Smooth muscle cell (in vitro differentiated cells): ENCODE results near the gene FAM98B. TPM values are rescaled to one million over a fixed set of nuclear protein-coding genes. Genes with fewer than 3 reads are reported as not detected.

Source experiments
- DNase-seq: peaks from one replicate; lab custom pipeline; 2025; ENCODE audit not compliant: unreplicated experiment; lab: John Stamatoyannopoulos, UW
- H2AFZ ChIP-seq: fragments of 200-600 bp; sonication (generic); 2 replicates; pipeline ENCODE4 v1.6.0; 2016; ENCODE audit warnings: antibody characterized with exemption, low read depth, mild to moderate bottlenecking
- H3F3A ChIP-seq: fragments of 200-600 bp; sonication (generic); 2 replicates; pipeline ENCODE4 v1.6.0; 2017; ENCODE audit warnings: antibody characterized with exemption, low read depth
- H3K27ac ChIP-seq: fragments of 200-600 bp; sonication (generic); 2 replicates; pipeline ENCODE4 v1.5.1; 2016; ENCODE audit warnings: low read depth, mild to moderate bottlenecking
- H3K27me3 ChIP-seq: fragments of 200-600 bp; sonication (generic); 2 replicates; pipeline ENCODE4 v1.6.1; 2016; ENCODE audit warnings: low read depth, mild to moderate bottlenecking
- H3K36me3 ChIP-seq: fragments of 200-600 bp; sonication (generic); 2 replicates; pipeline ENCODE4 v1.5.1; 2016; ENCODE audit warnings: low read depth
- H3K4me1 ChIP-seq: fragments of 200-600 bp; sonication (generic); 2 replicates; pipeline ENCODE4 v1.5.1; 2016; ENCODE audit warnings: low read depth
- H3K4me2 ChIP-seq: fragments of 200-600 bp; sonication (generic); 2 replicates; pipeline ENCODE4 v1.6.0; 2016; ENCODE audit warnings: mild to moderate bottlenecking
- H3K4me3 ChIP-seq: fragments of 200-600 bp; sonication (generic); 2 replicates; pipeline ENCODE4 v1.5.1; 2016; ENCODE audit warnings: mild to moderate bottlenecking
- H3K79me2 ChIP-seq: fragments of 200-600 bp; sonication (generic); 2 replicates; pipeline ENCODE4 v1.6.0; 2016; ENCODE audit warnings: low read depth, mild to moderate bottlenecking
- H3K9ac ChIP-seq: fragments of 200-600 bp; sonication (generic); 2 replicates; pipeline ENCODE4 v1.6.0; 2016; ENCODE audit warnings: low read depth
- H3K9me3 ChIP-seq: fragments of 200-600 bp; sonication (generic); replicated peaks from 2 replicates; pipeline ENCODE4 v1.5.1; 2016; ENCODE audit warnings: low read depth
- H4K20me1 ChIP-seq: fragments of 200-600 bp; sonication (generic); 2 replicates; pipeline ENCODE4 v1.6.0; 2016; ENCODE audit warnings: low read depth
- WGBS: methylation state at CpG from one replicate; pipeline ENCODE4 v1.1.7; 2016; ENCODE audit warnings: low lambda C conversion rate; 5-methylcytosine and 5-hydroxymethylcytosine counted together
- polyA plus RNA-seq: library from polyadenylated mRNA; unstranded; fragments of >200 nt; fragmentation: Nextera tagmentation; extraction: Ambion mirVana; gene quantifications from 2 replicates; pipeline ENCODE4 v1.2.1, GENCODE V29; 2016
- total RNA-seq: library from RNA; depleted of rRNA; stranded (reverse); fragments of >200 nt; gene quantifications from 2 replicates; pipeline ENCODE4 v1.2.3, GENCODE V29; 2014
- TF ChIP-seq, protein P1 (sequence below): fragments of 200-600 bp; sonication (generic); IDR thresholded peaks from 2 replicates; pipeline ENCODE4 v1.5.1; 2017; ENCODE audit warnings: borderline replicate concordance, mild to moderate bottlenecking, antibody characterized with exemption; ENCODE audit not compliant: insufficient read depth, poor library complexity, severe bottlenecking

The FAM98B gene
- total and polyA plus RNA-seq, 2 experiments from 2014 or later: 1.4 to 5.1 TPM

DNA sequence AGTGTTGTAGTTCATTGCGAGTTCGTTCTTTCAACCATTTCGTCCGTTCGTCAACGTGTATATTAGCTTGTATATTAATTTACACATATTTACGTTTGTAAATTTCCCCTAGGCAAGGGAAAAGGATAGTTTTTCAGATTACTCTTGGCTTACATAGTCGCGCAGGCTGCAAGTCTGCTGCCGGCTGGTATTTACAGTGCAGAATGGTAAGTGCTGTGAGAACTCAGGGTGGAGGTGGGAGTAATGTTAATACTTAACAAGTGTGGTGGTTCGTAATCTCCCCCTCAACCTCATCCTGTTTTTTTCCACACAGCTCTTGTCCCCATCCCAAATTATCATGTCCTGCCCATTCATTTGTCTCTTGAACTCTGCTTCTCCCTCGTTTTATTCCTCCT lies 766 bp downstream of the FAM98B start:
- 1% methylated on average over 12 of the region's 12 CpGs for WGBS
- H2AFZ ChIP-seq: peak overlapping the region; percentile 97

DNA sequence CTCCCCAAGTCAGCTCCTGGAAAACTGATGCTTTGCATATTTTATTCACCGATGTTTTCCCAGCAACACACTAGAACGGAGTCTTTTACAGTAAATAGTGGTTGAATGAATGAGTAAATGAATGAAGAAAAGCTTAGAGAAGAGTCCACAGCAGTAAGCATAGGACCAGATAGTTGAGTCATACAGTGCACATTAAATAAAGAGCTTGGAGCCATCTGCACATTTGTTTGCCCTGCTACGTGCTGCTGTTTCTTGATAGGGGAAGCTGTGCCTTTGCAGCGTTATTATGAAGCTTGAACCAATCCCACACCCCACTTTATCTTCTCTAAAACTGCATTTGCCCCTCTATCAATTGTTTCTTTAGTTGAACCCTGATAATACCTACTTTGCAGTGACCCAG lies 1.2 kb downstream of the FAM98B start:
- Histone ChIP-seq H2AFZ (peak overlapping the region; percentile 97), H4K20me1 (peaks cover 33% of the 10 kb centered on the region), H3K4me2 (peak overlapping the region; percentile 83), H3K9me3 (no peaks in the 10 kb centered on the region), H3K27ac (peak overlapping the region; percentile 78), H3F3A (peaks cover 4% of the 10 kb centered on the region), H3K79me2 (peaks cover 45% of the 10 kb centered on the region), H3K36me3 (no peaks in the 10 kb centered on the region), H3K9ac (peak overlapping the region; percentile 88), H3K27me3 (peaks cover 6% of the 10 kb centered on the region), H3K4me3 (peak overlapping the region; percentile 84), H3K4me1 (peaks cover 8% of the 10 kb centered on the region)
- DNase-seq: no peak
- TF ChIP-seq, protein P1, sequence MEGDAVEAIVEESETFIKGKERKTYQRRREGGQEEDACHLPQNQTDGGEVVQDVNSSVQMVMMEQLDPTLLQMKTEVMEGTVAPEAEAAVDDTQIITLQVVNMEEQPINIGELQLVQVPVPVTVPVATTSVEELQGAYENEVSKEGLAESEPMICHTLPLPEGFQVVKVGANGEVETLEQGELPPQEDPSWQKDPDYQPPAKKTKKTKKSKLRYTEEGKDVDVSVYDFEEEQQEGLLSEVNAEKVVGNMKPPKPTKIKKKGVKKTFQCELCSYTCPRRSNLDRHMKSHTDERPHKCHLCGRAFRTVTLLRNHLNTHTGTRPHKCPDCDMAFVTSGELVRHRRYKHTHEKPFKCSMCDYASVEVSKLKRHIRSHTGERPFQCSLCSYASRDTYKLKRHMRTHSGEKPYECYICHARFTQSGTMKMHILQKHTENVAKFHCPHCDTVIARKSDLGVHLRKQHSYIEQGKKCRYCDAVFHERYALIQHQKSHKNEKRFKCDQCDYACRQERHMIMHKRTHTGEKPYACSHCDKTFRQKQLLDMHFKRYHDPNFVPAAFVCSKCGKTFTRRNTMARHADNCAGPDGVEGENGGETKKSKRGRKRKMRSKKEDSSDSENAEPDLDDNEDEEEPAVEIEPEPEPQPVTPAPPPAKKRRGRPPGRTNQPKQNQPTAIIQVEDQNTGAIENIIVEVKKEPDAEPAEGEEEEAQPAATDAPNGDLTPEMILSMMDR: no peak
- WGBS: 12% methylated on average over 4 of the region's 4 CpGs

More for the DNA sequence above, 766 bp downstream of the FAM98B start:
- Histone ChIP-seq H3K9ac (peak overlapping the region; percentile 88), H3K36me3 (no peaks in the 10 kb centered on the region), H3K4me2 (peak overlapping the region; percentile 83), H3K4me1 (peaks cover 8% of the 10 kb centered on the region), H3K79me2 (peaks cover 41% of the 10 kb centered on the region), H3K4me3 (peak overlapping the region; percentile 84), H4K20me1 (peaks cover 29% of the 10 kb centered on the region), H3K27ac (peak overlapping the region; percentile 78), H3F3A (peaks cover 4% of the 10 kb centered on the region), H3K27me3 (peaks cover 10% of the 10 kb centered on the region), H3K9me3 (no peaks in the 10 kb centered on the region)
- TF ChIP-seq, protein P1: no peak
- DNase-seq: no peak

DNA sequence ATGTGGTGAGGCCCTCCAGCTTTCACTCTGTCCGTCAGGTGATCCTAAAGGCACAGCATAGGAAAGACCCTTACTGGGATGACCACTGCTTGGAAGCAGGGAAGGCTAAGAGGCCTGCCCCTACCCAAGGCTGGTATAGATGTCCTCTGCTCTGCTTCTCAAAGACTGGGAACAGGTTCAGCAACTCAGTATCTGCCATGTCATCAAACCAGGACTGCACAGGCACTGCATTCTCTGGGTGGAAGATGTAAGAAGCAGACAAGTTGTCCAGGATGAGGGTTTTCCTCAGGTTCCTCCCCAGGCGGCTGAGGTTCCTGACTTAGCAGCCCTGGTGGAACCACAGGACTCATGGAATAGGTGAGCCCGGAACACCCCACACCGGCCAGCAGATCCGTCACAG lies 4.7 kb downstream of the FAM98B start:
- H4K20me1 ChIP-seq: peaks cover 62% of the 10 kb centered on the region
- H3K36me3 ChIP-seq: no peaks in the 10 kb centered on the region
- H3F3A ChIP-seq: peaks cover 4% of the 10 kb centered on the region
- H3K9ac ChIP-seq: no peak overlapping the region
- H3K4me1 ChIP-seq: peaks cover 8% of the 10 kb centered on the region
- H3K9me3 ChIP-seq: no peaks in the 10 kb centered on the region
- H3K27me3 ChIP-seq: no peaks in the 10 kb centered on the region
- no peak overlapping the region for H2AFZ ChIP-seq
- H3K79me2 ChIP-seq: peaks cover 80% of the 10 kb centered on the region
- TF ChIP-seq, protein P1: no peak
- H3K4me3 ChIP-seq: no peak overlapping the region
- no peak overlapping the region for H3K4me2 ChIP-seq
- H3K27ac ChIP-seq: no peak overlapping the region
- DNase-seq: no peak
- 98% methylated on average over 5 of the region's 5 CpGs for WGBS

DNA sequence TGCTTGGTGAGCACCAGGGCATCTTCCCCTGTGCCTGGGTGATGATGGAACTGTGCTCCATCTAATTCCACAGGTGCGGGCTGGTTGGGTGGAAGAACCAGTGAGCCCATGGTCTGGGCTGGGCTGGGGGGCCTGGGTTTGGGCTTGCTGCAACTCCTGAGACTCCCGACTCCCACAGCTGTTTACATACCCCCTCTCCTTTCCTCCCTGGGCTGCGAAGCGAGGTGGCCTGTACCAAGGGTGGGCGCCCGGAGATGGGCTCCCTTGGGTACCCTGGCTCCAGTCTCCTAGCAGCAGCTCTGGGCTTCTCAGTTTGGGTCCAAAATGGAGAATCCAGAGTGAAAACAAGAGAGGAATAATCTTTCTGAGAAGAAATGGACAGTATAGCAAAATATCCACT lies 5.6 kb downstream of the FAM98B start:
- no peak overlapping the region for H3K4me3 ChIP-seq
- no peaks in the 10 kb centered on the region for H3K27me3 ChIP-seq
- 100% methylated on average over 6 of the region's 6 CpGs for WGBS
- H3F3A ChIP-seq: peaks cover 2% of the 10 kb centered on the region
- DNase-seq: no peak
- H3K79me2 ChIP-seq: peaks cover 86% of the 10 kb centered on the region
- TF ChIP-seq, protein P1: no peak
- H3K9me3 ChIP-seq: no peaks in the 10 kb centered on the region
- H3K4me2 ChIP-seq: no peak overlapping the region
- peaks cover 67% of the 10 kb centered on the region for H4K20me1 ChIP-seq
- peaks cover 8% of the 10 kb centered on the region for H3K4me1 ChIP-seq
- no peak overlapping the region for H3K9ac ChIP-seq
- H2AFZ ChIP-seq: no peak overlapping the region
- no peak overlapping the region for H3K27ac ChIP-seq
- no peaks in the 10 kb centered on the region for H3K36me3 ChIP-seq
